Activated B cell treated with CpG ODN at 0.5 μM for 24 hours (primary cell): ENCODE measurements around the gene MATCAP1. TPM values are rescaled to one million over a fixed set of nuclear protein-coding genes. Genes with fewer than 3 reads are reported as not detected.

Source experiments
- ATAC-seq: fragments of 200-7000 bp; cut with Tn5 transposase; one replicate; pipeline ENCODE4 v1.10.0; 2021; ENCODE audit warnings: low read depth, mild to moderate bottlenecking, moderate library complexity
- CTCF ChIA-PET: fragments of 350-600 bp; sonication (Branson Sonifier 250); formaldehyde crosslinking; loops from one replicate; lab custom pipeline; 2021; ENCODE audit warnings: antibody characterized with exemption; lab: Charles Lee
- POLR2A ChIA-PET: fragments of 350-600 bp; sonication (Branson Sonifier 250); formaldehyde crosslinking; loops from one replicate; lab custom pipeline; 2021; ENCODE audit warnings: antibody characterized with exemption; lab: Charles Lee
- DNase-seq: peaks from one replicate; pipeline ENCODE4 v3.0.0; 2022
- H3K27ac Mint-ChIP-seq: one replicate; pipeline ENCODE4 v1.8.0; 2020; ENCODE audit warnings: mixed read lengths
- H3K27me3 Mint-ChIP-seq: one replicate; pipeline ENCODE4 v1.8.0; 2021; ENCODE audit warnings: mixed read lengths
- H3K36me3 Mint-ChIP-seq: one replicate; pipeline ENCODE4 v1.8.0; 2021; ENCODE audit warnings: low read depth, mixed read lengths
- H3K4me1 Mint-ChIP-seq: one replicate; pipeline ENCODE4 v1.8.0; 2021; ENCODE audit warnings: mixed read lengths
- H3K4me3 Mint-ChIP-seq: one replicate; pipeline ENCODE4 v1.8.0; 2020; ENCODE audit warnings: mild to moderate bottlenecking, mixed read lengths
- H3K9me3 Mint-ChIP-seq: one replicate; pipeline ENCODE4 v1.8.0; 2020; ENCODE audit warnings: mixed read lengths
- CTCF ChIP-seq: fragments of 200-600 bp; IDR thresholded peaks from one replicate; pipeline ENCODE4 v1.8.0; 2022; ENCODE audit warnings: antibody characterized with exemption, mild to moderate bottlenecking
- intact Hi-C: fragments of 100-400 bp; cut with micrococcal nuclease; formaldehyde crosslinking; loops from one replicate; pipeline ENCODE4 v1.15.1; 2024
- total RNA-seq: library from RNA; stranded (reverse); gene quantifications from 2 replicates; pipeline ENCODE4 v1.2.3, GENCODE V29; 2022

The MATCAP1 gene
- total RNA-seq, 1 donor from 2014 or later: 18.7 TPM

GRCh38 chr16:67156143-67156844 lies 27.5 kb downstream of the MATCAP1 start:
- POLR2A ChIA-PET: interaction anchor here (1.0 kb wide), 1 partner anchor 128 kb away, joined by 6 read pairs; no protein-coding TSS in a partner anchor

DNA sequence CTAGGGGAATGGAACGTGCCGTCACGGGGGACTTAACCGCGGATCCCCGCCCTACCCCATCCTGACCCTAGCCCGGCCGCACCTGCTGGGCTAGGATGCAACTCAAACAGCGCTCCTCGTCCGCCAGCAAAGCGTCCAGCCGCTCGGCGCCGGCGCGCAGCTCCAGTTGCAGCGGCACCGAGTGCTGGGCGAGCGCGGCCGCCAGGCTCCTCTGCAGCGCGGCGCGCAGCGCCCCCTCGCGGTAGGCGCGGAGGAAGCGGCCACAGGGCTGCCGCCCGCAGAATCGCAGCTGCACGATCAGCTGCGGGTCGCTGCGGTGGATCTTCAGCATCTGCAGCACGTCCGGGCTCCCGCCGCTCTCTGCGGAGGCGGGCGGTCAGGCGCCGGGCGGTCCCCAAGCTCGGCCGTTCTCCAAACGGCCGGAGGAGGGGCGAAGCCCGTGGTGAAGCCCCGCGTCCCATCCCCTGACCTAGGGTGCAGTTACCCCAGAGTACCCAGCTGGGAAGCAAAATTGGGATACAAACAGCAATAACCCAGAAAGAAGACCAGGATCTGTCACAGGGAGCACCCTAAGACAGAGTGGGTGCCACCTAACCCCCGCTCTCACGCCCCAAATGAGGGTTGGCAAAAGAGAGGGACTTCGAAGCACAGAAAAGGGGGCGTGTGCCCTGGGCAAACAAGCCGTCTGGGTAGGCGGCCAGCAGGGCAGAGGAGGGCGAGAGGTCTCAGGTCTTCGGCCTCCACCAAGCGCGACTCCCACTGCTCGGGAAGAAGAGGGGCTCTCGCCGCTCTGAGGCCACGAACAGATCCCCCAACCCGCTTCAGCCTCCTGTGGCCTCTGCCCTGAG lies 28.2 kb downstream of the MATCAP1 start:
- ChIA-PET CTCF (interaction anchor here (0.6 to 2.6 kb wide), 31 partner anchors 8 to 227 kb away, joined by 3 to 32 read pairs (median 4); partner anchors contain the start of genes CES3, HSF4, NOL3 and TMEM208), POLR2A (interaction anchor here (0.6 to 1.5 kb wide), 6 partner anchors 8 to 177 kb away, joined by 3 to 6 read pairs (median 4); partner anchors contain the start of genes NOL3 and TMEM208)
- TF ChIP-seq CTCF: no peak
- H3K4me1 Mint-ChIP-seq: peaks cover 49% of the 10 kb centered on the region
- intact Hi-C loops: loop anchor here (1.0 to 10.0 kb wide), 5 partner anchors 137 to 509 kb away; partner anchors contain the start of genes ACD, C16orf86, ENKD1 and PARD6A
- H3K9me3 Mint-ChIP-seq: no peaks in the 10 kb centered on the region
- ATAC-seq: peak; percentile 19
- H3K27ac Mint-ChIP-seq: no peak overlapping the region
- peaks cover 3% of the 10 kb centered on the region for H3K36me3 Mint-ChIP-seq
- DNase-seq: peak; percentile 81
- peaks cover 4% of the 10 kb centered on the region for H3K27me3 Mint-ChIP-seq
- peak overlapping the region; percentile 71 for H3K4me3 Mint-ChIP-seq

More at GRCh38 chr16:67156143-67156844, 27.5 kb downstream of the MATCAP1 start:
- H3K4me1 Mint-ChIP-seq: peaks cover 51% of the 10 kb centered on the region
- no peak for ATAC-seq
- no peak for TF ChIP-seq CTCF
- CTCF ChIA-PET: interaction anchor here (0.8 to 1.8 kb wide), 4 partner anchors 13 to 178 kb away, joined by 3 to 15 read pairs (median 11); partner anchors contain the start of gene NOL3
- no peaks in the 10 kb centered on the region for H3K9me3 Mint-ChIP-seq
- no peak overlapping the region for H3K27ac Mint-ChIP-seq
- intact Hi-C loops: loop anchor here (10.0 kb wide), 1 partner anchor 509 kb away; the partner anchor contains the start of genes ACD, C16orf86, ENKD1 and PARD6A
- no peak for DNase-seq
- peaks cover 3% of the 10 kb centered on the region for H3K36me3 Mint-ChIP-seq
- peaks cover 3% of the 10 kb centered on the region for H3K27me3 Mint-ChIP-seq
- H3K4me3 Mint-ChIP-seq: peak overlapping the region; percentile 20

DNA sequence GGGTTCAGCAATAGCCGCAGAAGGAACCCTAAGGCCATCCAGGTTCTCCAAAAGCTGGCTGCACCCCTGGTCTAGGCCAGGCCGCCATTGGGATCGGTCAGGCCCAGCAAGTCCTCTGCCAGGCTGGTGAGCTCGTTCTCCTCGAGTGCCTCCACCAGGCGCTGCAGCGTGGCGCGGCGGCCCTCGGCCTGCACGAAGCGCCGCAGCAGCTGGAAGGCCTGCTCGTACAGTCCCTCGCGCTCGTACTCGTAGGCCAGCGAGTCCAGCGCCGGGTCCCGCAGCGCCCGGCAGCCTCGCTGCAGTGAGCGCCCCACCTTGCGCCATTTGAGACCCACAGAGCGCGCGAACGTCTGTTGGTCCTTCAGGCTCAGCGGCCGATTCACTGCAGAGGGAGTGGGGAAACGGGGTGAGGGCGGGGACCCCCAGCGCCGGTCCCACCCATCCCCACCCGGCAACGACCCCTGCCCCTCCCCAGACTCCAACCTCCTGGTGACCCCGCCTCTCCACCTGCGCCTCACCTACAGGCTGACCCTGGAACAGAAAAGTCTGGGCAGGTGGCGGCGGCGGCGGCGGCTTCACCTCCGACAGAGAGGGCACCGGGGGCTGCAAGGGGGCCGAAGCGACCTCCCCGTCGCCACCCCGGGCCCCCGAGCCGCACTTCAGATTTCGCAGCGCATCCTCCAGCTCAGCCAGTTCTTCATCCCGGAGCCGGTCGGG lies 29.0 kb downstream of the MATCAP1 start:
- no peaks in the 10 kb centered on the region for H3K9me3 Mint-ChIP-seq
- H3K27ac Mint-ChIP-seq: no peak overlapping the region
- H3K4me1 Mint-ChIP-seq: peaks cover 44% of the 10 kb centered on the region
- ChIA-PET CTCF (interaction anchor here (0.6 to 2.6 kb wide), 31 partner anchors 9 to 228 kb away, joined by 3 to 32 read pairs (median 4); partner anchors contain the start of genes CES3, HSF4, NOL3 and TMEM208), POLR2A (interaction anchor here (0.6 to 1.5 kb wide), 6 partner anchors 9 to 176 kb away, joined by 3 to 6 read pairs (median 4); partner anchors contain the start of genes NOL3 and TMEM208)
- H3K36me3 Mint-ChIP-seq: peaks cover 3% of the 10 kb centered on the region
- intact Hi-C loops: loop anchor here (1.0 to 10.0 kb wide), 5 partner anchors 136 to 510 kb away; partner anchors contain the start of genes ACD, C16orf86, ENKD1 and PARD6A
- peaks cover 4% of the 10 kb centered on the region for H3K27me3 Mint-ChIP-seq
- H3K4me3 Mint-ChIP-seq: peak overlapping the region; percentile 71
- no peak for TF ChIP-seq CTCF
- no peak for DNase-seq
- no peak for ATAC-seq

DNA sequence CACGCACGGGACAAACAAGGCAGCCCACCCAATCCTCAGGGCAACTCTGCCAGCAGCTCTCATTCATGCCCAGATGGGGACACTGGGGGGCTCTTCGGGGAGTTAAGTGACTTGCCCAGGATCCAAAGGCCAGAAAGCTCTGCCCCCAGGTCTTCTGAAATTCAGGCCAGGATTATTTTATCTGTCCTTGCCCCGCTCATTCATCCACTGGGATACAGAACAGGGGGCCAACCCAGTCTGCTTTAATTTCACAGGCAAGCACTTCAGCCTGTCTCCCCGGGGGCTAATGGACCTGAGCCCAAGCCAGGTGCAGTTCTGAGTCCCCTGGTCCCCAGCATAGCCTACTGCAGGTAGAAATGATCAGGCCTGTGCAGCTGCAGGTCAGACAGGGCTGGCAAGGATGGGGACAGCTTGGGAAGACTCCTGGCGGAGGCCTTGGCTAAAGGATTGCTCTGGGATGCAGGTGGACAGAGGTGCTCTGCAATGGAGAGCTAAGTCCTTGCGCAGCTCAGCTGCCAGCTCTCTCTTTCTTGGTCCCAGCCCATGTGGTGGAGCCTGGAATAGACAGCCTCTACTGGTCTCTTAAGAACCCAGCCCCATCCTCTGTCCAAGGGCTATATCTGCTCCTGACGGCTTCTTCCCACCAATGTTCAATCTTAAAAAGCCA lies 32.2 kb downstream of the MATCAP1 start:
- ChIA-PET POLR2A (interaction anchor here (0.6 to 1.5 kb wide), 5 partner anchors 8 to 137 kb away, joined by 3 to 5 read pairs (median 4); partner anchors contain the start of gene TRADD), CTCF (no interaction called here)
- H3K9me3 Mint-ChIP-seq: no peaks in the 10 kb centered on the region
- no peak for DNase-seq
- intact Hi-C loops: loop anchor here (10.0 kb wide), 1 partner anchor 513 kb away; the partner anchor contains the start of genes ACD, C16orf86, ENKD1 and PARD6A
- ATAC-seq: no peak
- H3K4me3 Mint-ChIP-seq: peak overlapping the region; percentile 63
- H3K27me3 Mint-ChIP-seq: peaks cover 17% of the 10 kb centered on the region
- peaks cover 23% of the 10 kb centered on the region for H3K4me1 Mint-ChIP-seq
- no peak for TF ChIP-seq CTCF
- peaks cover 17% of the 10 kb centered on the region for H3K36me3 Mint-ChIP-seq
- H3K27ac Mint-ChIP-seq: no peak overlapping the region
